HG03520 (cell line): Measurements from ENCODE around the gene FAM120B.
"Not testable (repeated sequence)": the region's sequence is repeated elsewhere in the genome, so short reads cannot be mapped to it uniquely, and the experiment has no call there.

Experiments
- ATAC-seq: cut with Tn5 transposase; IDR thresholded peaks from one replicate; pipeline ENCODE4 v1.9.1; 2021; ENCODE audit warnings: mild to moderate bottlenecking, moderate library complexity; ENCODE audit not compliant: unreplicated experiment

Gene FAM120B

GRCh38 chr6:170347091-170347490 lies 40.5 kb downstream of the FAM120B start:
- ATAC-seq, result peak; percentile 62

GRCh38 chr6:170347975-170348374 lies 41.4 kb downstream of the FAM120B start:
- ATAC-seq, result no peak

GRCh38 chr6:170351456-170351855 lies 44.9 kb downstream of the FAM120B start:
- not testable (repeated sequence) for ATAC-seq

GRCh38 chr6:170355190-170355589 lies 48.6 kb downstream of the FAM120B start:
- ATAC-seq, result not testable (repeated sequence)

- ATAC-seq, result no peak
Measured at GRCh38 chr6:170355661-170356060, 49.1 kb downstream of the FAM120B start.

- ATAC-seq, result no peak
Measured at GRCh38 chr6:170357812-170358211, 51.3 kb downstream of the FAM120B start.

GRCh38 chr6:170358496-170358895 lies 51.9 kb downstream of the FAM120B start:
- ATAC-seq, result no peak

- ATAC-seq, result no peak
Measured at GRCh38 chr6:170360476-170360875, 53.9 kb downstream of the FAM120B start.

- no peak for ATAC-seq
Measured at GRCh38 chr6:170361335-170361734, 54.8 kb downstream of the FAM120B start.

- no peak for ATAC-seq
Measured at GRCh38 chr6:170362121-170362520, 55.6 kb downstream of the FAM120B start.

- no peak for ATAC-seq
Measured at GRCh38 chr6:170363255-170363654, 56.7 kb downstream of the FAM120B start.

GRCh38 chr6:170365121-170365520 lies 58.6 kb downstream of the FAM120B start:
- no peak for ATAC-seq

GRCh38 chr6:170365593-170365992 lies 59.0 kb downstream of the FAM120B start:
- ATAC-seq, result no peak

- ATAC-seq, result no peak
Measured at GRCh38 chr6:170366248-170366960, 59.8 kb downstream of the FAM120B start.

- ATAC-seq, result no peak
Measured at GRCh38 chr6:170367241-170367640, 60.7 kb downstream of the FAM120B start.

- no peak for ATAC-seq
Measured at GRCh38 chr6:170368544-170368943, 62.0 kb downstream of the FAM120B start.

- ATAC-seq, result no peak
Measured at GRCh38 chr6:170369403-170369802, 62.8 kb downstream of the FAM120B start.

GRCh38 chr6:170370416-170370815 lies 63.9 kb downstream of the FAM120B start:
- peak; percentile 69 for ATAC-seq

GRCh38 chr6:170371080-170371479 lies 64.5 kb downstream of the FAM120B start:
- ATAC-seq, result no peak

- no peak for ATAC-seq
Measured at GRCh38 chr6:170371588-170371987, 65.0 kb downstream of the FAM120B start.

- ATAC-seq, result no peak
Measured at GRCh38 chr6:170372380-170373325, 66.1 kb downstream of the FAM120B start.
